ENCODE measurements around the gene SART3.

DNA sequence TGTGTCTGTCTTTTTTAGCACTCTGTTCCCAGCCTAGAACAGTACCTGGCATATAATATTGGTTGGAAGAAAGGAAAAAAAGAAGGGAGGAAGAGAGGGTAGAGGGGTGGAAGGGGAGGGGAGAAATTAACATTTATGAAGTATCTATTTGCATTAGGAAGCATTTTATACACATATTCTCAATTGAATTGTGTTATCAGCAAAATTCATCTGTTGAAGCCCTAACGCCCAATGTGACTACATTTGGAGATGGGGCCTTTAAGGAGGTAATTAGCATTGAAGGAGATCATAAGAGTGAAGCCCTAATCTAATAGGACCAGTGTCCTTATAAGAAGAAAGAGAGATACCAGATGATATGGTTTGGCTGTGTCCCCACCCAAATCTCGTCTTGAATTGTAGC, 76.1 kb downstream of the SART3 start:
- no peak for TF ChIP-seq CTCF (IDR thresholded peaks at IDR 0.05)
- no peak for TF ChIP-seq POLR2AphosphoS5 (IDR thresholded peaks at IDR 0.05)
